ENCODE data around the gene ABI3BP.

The ABI3BP gene

DNA sequence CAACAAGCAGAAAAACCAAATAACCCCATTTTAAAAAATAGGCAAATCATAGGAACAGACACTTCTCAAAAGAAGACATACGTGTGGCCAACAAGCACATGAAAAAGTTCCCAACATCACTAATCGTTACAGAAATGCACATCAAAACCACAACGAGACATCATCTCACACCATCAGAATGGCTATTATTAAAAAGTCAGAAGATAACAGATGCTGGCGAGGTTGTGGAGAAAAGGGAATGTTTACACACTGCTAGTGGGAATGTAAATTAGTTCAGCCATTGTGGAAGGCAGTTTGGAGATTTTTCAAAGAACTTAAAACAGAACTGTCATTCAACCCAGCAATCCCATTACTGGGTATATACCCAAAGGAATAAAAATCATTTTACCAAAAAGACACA is 60.7 kb downstream of the ABI3BP start:
- no peak for DNase-seq

DNA sequence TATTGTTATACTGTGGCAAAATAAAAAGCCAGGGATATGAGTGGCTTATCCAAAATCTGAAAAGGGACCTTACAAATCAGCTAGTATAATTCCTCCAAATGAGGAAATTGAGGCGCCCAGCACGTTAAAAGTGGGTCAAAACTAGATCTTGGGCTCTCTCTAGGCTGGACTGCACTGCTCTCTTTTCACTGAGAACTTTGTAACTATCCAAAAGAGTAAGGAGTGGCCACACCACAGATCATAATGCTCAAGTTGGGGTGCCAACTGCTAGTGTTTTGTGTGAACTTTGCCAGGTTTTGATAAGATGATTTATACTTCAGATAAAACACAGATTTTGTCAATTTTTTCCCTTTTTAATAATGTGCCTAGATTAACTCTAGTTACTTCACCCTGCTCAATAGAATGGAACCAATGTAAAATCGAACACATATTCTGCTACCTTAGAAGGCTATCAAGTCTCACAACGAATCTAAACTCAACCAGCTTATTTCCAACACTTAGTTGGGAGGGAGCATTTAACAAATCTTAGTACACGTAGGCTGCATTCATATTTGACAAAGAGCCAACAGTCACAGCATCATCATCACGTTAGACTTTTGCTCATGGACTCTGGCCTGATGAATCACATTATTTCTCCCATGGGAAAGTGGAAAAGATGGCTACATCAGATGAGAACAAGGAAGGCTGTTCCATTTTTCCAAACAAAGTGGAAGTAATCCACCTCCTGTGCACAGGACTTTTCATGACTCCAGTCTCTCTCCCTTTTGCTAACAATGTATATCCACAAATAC is 64.4 kb downstream of the ABI3BP start:
- no peak for DNase-seq

DNA sequence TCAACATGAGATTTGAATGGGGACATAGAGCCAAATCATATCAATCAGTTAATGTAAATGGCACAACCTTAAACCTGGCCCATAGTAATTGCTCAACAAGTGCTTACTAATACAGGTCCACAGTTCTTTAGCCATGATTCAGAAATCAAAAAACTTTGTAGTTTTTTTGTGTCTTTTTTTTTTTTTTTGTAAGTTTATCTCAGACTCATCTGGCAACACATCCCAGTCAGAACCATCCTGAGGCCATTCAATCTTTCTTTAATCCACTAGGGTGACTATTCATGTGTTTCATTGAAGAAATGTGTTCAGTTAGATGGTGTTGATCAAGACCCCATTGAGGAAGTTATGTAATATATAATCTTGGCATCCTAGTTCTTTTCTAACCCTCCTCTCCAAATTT is 65.4 kb downstream of the ABI3BP start:
- no peak for DNase-seq

DNA sequence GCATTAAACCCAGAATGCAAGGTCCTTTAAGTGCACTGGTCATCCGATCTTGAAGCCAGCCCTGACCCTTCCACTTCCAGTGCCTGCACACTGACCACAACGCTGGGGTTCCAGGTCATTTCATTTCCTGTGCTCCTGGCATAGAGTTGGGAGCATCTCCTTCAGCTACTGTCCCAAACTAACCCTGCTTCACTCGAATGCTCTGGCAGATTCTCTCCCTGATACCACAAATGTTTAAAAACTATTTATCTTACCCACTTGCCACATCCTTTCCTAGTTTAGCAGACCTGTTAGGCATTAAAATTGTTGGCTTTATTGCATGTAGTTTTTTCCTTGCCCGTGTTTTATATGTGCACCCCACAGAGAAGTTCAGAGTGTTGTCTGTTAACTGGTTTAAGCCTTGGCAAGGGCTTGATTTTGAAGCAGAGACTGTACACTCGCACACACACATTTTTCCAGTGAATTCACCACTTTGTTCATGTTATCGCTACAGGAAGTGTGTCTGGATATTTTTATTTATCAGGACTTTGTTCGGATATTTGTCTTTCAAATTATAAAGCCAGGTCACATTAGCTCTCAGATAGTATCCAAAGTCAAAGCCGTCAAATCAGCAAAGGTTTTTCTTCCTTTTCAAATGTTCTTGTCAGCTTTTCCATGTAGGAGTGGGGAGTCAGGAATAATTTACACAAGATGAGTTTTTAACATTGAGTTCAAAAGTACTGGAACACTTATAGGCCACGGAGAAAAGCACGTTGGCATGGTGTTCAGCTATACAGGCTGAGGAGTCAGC is 77.3 kb downstream of the ABI3BP start:
- DNase-seq: no peak

DNA sequence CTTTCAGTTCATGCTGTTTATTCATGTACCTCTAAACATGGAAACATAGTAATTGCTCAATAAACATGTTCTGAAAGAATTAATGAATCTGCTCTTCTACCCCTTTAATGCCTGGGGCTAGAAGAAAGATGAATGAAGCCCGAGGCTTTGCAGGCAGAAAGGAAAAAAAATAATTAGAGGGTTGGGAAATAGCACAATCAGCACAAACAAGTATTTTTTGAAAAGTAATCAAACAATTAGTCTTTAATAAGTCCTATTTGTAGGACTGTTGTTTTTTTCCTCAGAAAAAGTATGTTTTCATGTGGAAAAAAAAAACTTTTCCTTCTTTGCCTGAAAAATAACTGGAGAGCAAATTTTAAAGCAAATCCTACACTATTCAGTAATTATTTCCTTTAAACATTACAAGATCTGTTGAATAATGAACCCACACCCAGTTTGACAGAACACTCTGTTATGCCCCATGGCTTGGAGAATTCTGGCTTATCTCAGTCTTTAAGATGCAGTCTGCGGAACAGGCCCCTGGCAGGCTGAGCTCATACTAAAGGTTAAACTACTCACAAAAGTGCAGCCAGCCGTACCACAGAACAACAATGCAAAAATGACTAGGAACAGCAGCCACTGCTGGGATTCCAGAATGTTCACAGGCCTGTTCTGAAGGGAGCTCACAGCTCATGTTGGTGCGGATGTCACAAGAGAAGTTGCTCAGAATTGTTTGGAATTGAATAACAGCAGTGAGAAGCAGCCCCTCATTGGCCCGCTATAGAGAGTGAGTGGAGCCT is 79.2 kb downstream of the ABI3BP start:
- no peak for DNase-seq

DNA sequence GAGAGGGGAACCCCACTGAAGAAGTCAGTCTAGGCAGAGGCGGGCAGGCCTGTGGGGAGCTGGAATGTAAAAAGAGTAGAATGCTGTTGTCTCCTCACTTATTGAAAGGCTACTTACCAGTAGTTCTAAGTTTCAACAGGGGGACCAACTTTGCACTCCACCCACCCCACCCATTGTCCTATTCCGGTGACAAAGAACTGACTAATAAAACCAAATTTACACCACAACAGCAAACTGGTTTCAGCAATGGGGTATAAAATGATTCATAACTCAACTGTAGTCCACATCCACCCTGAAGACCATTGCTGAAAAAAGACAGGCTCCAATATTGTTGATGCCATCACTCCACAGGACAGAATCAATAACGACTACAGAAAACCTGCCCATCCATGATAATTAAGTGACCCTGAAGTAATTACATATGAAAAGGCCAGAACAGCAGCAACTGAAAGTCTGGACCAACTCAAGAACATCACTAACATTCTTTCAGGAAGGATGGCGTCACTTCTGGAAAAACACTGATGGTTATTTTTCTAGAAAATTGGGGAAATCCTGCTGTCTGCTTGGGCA is 80.2 kb downstream of the ABI3BP start:
- DNase-seq: no peak

DNA sequence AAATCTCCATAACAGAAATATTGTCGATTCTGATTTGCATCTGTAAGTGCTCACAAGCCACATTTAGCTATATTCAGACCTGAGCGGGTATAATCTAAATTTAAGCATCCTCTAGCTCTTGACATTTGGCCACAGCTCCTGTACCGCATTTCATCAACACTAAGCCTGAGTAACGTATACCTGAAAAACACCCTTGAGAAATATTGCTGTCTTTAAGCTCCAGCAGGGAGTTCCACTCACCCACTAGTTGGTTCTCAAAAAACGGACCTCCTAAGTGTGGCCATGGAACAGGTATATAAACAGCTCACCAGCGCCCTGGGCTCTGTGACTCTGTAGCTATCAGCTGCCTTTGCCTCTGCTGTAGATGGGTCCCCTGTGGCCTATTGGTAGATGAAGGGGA is 80.7 kb downstream of the ABI3BP start:
- no peak for DNase-seq

DNA sequence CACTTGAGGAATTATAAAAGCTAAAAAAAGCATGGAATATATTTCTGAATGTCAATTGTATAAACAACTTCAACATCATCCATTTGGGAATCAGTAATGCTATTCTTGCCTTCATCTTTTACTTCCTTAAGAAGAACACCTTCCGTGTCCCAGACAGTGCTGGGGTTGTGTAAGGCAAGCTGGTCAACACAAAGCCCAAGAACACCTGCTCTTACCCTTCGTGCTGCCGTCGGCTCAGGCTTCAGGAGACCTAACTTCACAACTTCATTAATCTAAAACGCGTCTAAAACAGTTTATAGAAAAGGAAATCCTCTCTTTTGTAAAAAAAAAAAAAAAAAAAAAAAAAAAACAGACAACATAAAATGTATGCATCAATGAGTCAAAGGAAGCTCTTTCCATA is 81.3 kb downstream of the ABI3BP start:
- no peak for DNase-seq

DNA sequence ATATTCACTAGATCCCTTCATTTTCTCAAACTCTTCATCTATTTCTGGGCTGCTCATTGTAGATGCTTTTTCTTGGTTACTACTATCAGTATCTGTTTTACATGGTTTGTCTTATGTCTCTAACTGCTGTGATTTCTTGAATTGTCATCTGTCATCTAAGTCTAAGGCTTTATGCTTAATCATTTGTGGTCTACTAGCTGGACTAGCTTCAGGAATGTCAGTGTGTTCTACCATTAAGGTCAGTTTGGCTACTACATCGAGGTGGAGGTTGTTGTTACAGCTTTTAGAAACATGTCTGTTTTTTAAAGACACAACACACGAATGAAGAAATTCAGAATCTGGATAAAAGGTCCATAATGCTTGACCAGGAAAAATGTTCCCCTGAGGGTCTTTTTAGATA is 82.2 kb downstream of the ABI3BP start:
- DNase-seq: no peak

DNA sequence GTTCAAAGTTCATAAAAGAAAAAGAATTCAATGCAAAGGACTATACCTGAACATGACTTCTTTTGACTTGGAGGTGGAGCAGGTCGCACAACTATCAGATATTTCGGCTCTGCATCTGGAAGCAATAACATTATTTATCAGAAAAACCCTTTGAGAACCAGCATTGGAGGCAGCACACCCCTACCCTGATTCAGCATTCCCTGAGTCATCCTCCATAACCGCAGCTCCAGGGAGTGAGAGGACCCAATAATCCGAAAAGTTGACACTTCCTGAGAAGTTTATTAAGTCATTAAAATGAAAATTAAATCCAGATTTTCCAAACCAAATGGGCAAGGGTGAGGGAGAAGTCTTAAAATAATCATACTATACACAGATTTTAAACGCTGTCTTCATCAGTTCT is 90.6 kb downstream of the ABI3BP start:
- no peak for DNase-seq

DNA sequence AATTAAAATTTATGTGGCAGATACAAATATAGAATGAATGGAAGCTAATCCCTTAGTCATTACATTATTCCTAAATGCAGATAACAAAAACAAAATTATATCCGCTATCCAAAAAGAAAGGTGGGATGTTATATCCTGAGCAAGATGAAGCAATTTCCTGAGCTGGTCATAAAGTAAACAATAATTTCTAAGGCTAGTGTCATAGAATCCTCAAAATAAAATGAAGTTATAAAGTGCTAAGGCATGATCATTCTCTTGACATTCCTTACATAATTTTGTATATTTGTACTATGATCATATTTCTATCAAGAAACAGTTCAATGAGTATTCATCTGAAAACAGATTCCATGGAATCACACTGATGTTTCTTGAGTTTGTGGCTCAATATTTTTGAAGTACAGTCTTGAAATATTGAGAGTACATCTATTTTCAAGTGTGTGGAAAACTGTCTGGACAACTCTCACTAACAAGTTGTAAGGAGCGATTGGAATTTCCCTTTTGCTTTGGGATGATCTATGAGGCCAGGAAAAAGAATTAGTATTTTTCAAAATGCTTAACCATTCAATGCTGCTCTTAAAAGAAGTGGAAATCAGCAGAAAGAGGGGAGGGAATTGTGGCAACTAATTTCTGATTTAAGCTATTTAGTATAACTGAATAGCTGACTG is 92.4 kb downstream of the ABI3BP start:
- DNase-seq: no peak

DNA sequence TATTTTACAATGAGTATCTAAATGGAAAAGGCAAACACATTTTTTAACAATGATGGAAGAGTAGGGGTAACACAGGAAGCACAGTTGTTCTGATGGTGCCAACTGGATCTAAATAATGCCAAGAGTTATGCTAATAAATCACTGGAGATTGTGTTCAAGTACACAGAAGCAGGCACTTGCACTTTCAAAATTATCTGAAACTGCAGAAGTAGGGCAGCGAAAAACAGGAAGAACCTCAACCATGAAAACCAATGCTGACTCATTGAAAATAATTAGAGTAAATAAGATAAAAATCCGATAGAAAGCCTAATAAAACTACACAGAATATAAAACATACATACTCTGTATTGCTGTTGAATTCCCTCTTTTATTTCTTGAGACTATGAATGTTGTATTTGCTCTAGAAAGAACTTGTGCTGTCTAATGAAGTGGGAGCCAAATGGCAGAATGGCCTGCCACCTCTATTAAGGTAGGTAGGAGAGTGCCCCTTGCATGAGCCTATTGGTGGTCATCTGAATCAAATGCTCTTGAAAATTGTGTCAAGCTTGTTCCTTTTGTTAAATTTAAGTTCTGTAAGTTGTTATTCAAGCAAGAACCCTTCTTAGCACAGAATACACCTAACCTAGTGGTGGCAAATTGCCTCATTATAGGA is 93.7 kb downstream of the ABI3BP start:
- no peak for DNase-seq

DNA sequence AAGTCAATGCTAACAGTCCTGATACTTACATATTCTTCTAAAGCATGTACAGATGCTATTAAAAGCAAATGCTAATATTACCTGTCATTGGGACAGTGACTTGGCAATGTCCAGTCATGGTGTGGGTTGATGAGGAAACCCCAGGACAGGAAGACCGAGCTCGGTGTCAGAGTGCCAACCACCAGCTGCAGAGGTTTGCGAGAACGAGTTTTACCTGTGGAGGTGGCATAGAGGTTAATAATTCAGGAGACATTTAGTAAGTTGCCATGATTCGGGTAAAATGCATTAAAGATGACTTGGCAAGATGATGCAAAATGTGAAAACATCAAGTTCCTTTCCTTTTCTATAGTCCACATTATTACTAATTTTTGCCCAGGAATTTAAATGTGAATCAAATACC is 94.5 kb downstream of the ABI3BP start:
- no peak for DNase-seq

DNA sequence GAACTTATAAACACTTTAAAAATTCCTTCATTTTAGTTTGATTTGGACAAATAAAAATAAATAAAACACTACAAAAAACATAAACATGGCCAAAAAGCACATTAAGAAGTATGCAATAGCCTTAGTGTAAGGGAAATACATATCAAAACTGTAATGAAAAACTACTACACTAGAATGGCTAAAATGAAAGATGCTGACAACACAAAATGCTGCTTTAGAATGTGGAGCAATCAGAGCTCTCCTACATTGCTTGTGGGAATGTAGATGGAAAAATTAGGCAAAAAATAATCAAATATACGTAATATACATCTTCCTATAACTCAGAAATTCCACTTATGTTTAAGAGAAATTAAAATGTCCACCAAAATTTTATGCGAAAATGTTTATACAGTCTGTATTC is 96.2 kb downstream of the ABI3BP start:
- no peak for DNase-seq

DNA sequence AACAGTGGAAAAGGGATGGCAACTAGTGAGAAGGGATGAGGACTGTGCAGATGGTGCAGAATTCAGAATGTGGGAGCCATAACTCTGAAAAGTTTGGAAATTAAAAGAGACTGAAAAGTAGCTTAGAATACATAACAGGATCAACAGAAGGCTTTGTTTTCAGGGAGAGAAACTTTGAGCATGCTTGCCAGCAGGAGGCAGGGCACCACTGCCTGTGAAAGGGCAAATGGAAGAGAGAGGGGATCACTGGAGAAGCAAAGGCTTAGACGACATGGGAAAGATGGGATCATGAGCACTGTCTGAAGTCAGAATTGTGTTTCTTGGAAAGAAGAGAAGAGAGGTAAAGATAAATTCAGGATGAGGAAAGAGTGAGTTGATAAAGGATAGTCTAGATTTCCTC is 99.6 kb downstream of the ABI3BP start:
- no peak for DNase-seq

DNA sequence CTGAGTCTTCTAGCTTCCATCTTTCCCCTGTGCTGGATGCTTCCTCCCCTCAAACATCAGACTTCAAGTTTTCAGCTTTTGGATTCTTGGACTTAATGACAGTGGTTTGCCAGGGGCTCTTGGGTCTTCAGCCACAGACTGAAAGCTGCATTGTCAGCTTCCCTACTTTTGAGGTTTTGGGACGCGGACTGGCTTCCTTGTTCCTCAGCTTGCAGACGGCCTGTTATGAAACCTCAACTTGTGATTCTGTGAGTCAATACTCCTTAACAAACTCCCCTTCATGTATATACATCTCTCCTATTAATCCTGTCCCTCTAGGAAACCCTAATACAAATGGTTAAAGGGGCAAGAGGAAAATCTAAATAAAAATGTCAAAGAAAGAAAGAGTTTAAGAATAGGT is 100.1 kb downstream of the ABI3BP start:
- DNase-seq: no peak

DNA sequence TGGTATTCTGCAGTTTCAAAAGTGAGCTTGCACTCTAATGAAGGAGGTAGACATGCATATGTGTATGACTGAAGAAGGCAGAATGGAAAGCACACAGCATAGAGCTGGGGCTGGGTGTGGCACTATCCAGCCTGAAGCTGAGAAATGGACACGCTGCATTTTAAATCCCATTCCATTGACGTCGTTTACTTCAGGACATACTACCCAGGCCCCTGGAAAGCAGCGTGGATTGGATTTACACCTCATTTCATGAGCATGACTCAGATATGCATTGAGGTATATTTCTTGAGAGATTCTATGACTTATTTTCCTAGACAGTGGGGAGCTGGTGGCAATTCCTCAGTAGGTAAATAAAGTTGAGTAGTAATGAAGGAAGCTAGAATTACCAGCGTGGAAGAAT is 101.4 kb downstream of the ABI3BP start:
- no peak for DNase-seq

DNA sequence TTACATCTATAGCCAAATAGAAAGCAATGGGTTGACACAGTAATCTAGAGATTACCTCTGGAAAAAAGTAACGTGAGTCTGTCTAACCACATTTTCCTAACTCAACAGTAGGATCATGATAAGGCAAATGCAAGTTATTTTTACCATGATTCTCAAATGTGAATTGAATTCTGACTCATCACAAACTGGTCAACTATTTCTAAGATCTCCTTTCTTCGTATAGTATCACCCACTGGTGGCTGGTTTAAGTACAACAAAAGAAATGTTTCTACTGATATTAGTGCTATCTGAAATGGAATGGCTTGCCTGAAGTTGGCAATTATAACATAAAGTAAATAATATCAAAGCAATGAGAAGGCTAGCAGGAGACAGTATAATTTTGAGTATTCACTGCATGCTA is 102.2 kb downstream of the ABI3BP start:
- no peak for DNase-seq

DNA sequence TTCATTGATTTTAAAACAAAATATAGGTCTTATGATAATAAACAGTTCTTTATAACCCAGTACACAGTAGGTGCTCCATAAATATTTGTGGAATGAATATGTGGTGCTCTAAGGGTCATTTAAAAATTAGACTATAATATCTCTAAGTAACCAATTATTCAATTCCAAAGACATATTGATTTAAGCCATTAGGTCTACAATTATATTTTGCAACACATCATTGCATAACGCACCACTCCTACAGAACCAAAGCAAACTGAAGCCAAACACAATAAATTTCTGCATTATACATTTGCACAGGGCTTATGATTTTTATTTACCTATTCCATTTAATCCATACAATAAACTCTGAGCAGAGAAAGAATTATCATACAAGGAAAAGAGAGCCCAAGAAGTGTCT is 104.3 kb downstream of the ABI3BP start:
- no peak for DNase-seq

DNA sequence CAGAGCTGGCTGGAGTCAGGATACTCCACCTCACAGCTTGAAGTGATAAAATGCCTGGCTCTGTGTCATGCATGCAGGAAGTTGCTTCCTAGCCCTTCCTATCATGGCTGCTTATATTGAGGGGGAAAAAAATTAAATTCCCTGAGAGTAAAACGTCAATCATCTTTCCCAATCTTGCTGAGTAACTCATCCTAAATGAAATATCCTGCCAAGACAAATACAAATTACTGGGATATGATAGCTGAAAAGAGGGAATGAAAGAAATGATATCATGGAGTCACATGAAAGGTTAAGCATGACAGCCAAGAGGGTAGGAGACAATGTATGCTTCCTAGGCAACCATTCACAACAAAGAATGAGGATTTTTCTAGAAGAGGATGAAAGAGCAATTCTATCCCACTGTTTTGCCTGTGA is 110.6 kb downstream of the ABI3BP start:
- no peak for DNase-seq

DNA sequence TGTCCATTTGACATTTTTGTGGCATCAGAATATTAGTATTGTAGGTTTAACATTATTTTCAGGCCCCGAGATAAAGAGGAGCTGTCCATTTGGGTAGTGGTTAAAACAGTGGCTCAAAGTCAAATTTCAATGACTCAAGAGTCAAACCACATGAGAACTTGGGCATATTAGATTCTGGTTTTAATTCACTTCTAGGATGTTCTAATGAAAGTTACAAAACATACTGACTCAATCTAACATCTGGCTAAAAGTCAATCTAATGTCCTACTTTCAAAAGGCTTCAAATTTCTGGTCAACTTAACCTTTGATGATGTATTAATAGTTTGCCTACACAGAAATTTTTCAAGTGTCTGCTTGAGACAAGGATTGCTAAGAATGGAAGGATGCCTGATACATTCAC is 112.4 kb downstream of the ABI3BP start:
- DNase-seq: no peak

DNA sequence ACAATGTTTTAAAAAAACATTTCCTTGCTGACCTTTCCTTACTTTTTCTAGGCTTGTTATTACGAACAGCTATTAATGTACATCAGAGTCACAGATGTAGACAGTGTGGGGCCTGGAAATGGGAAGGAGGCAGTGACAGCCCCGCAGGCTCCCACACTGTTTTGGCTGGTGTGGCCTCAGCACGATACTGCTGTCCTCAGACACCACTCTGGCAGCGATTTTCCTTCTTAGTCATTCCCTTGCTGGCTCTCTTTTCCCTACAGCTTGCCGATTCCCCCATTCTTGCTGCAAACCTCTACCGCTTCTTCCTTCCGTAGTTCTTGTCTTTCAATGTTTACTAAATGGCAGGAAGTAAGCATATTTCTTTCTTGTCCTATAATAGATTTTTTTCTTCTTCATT is 113.1 kb downstream of the ABI3BP start:
- DNase-seq: no peak
